Pons (tissue), 1 donor: Measurements from ENCODE around the gene GRPR.
"Not testable (repeated sequence)": the region's sequence is repeated elsewhere in the genome, so short reads cannot be mapped to it uniquely, and the experiment has no call there.

ENCODE experiments used
- DNase-seq: peaks from one replicate; pipeline ENCODE4 v3.0.0-alpha.2; 2016; ENCODE audit warnings: low spot score

GRPR gene

GRCh38 chrX:16137416-16138107, 14.2 kb downstream of the GRPR start:
- no peak for DNase-seq

GRCh38 chrX:16138108-16138427, 14.7 kb downstream of the GRPR start:
- DNase-seq = no peak

DNA sequence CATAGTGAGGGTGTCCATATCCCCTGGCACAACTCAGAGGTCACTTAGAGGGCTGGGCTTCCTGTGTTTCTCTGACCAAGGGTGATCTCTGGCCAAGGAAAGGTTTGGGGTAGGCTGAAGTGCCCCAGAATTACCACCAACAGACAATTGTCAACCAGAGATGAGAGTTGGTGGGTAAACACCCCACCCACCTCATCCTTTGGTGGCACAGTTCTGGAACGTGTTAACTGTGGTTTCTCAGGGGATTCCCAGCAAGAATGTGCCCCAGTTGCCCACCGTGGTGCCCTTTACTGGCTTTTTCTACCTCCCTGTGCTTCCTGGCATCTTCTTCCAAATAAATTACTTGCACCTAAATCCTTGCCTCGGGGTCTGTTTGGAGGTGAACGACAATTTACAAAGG, 17.1 kb downstream of the GRPR start:
- no peak for DNase-seq

DNA sequence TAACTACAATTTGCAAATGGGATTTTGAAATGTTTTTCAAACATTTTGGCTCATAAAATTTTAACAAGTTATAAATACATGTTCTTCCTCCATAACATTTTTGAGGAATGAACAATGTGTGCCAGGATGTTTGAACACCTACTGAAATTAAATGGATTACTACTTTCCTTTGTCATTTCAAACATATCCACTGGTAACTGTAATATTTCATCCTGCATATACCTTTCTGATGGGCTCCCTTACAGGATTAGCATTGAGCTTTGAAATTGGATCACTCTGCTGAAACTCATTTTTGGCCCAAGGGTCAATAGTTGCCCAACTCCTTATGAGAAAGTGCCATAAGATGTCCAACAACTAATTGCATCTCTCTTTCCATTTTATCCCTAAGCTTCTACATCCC, 17.6 kb downstream of the GRPR start:
- DNase-seq = no peak

DNA sequence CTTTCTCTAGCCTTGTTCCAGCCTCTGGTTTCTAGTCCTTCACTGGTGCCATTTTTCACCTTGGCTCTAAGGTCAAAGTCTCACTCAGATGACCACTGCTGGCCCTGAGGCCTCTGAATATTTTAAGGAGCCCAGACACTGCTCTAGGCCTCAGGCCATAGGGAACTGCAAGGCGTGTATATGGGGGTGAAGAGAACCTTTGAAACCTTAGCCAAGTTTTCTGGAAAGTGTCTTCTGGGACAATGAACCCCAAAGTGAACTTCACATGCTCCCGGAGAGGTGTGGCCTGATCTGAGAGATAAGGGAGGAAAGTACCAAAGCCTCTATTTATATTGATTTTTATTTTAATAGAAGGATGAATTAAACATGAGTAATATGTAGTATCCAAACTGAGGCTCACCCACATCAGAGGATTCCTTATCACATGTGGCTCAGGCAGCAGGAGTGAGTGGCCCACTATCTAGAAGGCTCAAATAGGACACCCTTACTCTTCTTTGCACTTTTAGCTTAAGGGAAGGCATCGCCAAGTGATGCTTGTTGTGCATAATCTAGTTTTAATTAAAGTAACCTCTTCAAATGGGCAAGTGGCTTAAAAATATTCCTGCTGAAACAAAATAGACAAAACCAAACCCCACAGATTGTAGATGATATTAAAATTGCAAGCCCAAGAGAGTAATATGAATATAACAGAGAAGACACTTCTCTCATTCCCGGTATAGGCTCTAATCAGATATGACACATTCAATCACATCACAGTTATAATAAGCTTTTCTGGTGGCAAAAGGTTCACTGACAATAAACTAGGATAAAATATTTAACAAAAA, 18.3 kb downstream of the GRPR start:
- no peak for DNase-seq

DNA sequence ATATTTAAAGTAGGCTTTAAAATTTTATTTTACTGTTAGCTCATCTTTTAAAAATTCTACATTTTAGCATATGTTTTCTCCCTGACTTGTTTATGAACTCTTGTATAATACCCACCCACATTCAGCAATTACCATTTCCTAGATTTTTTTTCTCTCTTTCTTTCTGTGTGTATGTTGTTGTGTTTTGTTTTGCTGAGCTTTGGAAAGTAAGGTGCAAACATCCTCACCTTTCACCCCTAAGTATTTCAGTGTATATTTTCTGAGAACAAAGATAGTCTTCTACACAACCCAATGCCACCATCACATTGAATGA, 18.8 kb downstream of the GRPR start:
- no peak for DNase-seq

GRCh38 chrX:16143968-16144367, 20.6 kb downstream of the GRPR start:
- no peak for DNase-seq

DNA sequence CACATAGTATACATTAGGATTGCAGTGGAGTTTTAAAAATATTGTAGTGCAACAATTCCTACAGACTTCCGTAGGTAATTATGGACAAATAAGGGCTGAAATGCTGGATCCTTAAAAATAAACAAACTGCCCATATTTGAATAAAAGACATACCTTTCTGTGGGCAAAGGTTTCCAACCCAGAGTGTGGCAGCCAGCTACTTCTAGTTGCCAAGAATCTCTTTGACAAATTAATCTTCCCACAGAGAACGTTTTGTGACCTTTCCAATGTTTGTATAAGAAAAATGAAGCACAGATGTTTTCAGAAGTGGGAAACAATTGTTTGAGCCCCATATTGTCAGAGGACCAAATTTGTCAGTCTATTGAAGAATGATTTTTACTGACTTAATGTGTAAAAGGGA, 21.1 kb downstream of the GRPR start:
- DNase-seq = no peak

DNA sequence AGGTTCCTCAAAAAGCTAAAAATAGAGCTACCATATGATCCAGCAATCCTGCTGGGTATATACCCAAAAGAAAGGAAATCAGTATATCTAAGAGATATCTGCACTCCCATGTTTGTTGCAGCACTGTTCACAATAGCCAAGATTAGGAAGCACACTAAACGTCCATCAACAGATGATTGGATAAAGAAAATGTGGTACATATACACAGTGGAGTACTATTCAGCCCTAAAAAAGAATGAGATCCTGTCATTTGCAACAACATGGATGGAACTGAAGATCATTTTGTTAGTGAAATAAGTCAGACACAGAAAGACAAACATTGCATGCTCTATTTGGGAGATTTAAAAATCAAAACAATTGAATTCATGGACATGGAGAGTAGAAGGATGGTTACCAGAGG, 21.7 kb downstream of the GRPR start:
- not testable (repeated sequence) for DNase-seq

GRCh38 chrX:16145656-16146055, 22.3 kb downstream of the GRPR start:
- no peak for DNase-seq

DNA sequence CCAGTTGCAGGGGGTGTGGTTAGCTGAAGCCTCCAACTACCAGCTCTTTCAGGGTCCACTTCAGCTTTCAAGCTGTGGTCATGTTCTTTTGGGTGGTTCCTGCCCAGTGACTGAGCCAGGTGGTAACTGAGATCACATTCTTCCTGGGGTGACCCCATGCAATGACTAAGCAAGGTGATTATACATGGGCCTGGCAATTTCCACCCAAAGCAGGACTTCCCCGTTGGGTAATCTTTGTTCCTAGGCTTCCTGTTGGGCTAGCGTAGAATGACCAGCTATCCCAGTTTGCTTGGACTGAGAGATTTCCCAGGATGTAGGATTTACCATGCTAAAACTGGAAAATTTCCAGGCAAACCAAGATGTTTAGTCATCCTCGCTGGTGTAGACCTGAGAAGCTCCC, 25.5 kb downstream of the GRPR start:
- DNase-seq = no peak

- no peak for DNase-seq
Measured at GRCh38 chrX:16155581-16156096, 32.3 kb downstream of the GRPR start.

DNA sequence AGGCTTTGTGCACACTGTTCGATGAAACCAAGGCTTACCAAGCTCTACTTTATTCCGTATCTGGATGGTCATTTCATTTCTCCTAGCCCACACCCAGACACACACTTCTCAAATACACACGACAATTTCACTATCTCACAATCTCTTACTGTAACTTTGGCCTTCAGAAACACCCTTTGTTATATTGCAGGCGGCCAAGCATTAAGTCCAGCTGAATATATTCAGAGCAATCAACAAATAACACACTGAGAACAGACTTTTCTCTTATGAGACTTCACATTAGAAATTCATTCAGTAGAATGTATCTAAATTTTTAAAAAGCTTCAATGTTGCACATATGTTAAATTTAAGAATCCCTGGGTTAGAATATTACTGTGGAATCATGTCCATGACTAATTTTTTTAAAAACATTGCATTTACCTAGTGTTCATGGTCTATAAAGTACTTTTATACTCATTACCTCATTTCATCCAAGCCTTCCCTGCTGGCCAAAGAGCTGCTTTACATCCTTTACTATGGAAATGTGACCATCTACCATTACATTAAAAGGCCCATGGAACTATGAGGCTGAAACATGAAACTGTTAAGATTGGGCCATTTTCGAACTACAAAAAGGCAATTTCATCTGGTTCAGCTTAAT, 33.4 kb downstream of the GRPR start:
- DNase-seq = no peak

- no peak for DNase-seq
Measured at GRCh38 chrX:16160729-16161128, 37.4 kb downstream of the GRPR start.

- DNase-seq = not testable (repeated sequence)
Measured at GRCh38 chrX:16161173-16161572, 37.8 kb downstream of the GRPR start.

GRCh38 chrX:16162391-16162790, 39.0 kb downstream of the GRPR start:
- DNase-seq = no peak

- DNase-seq = no peak
Measured at GRCh38 chrX:16164748-16165147, 41.4 kb downstream of the GRPR start.

- DNase-seq = no peak
Measured at GRCh38 chrX:16167181-16167580, 43.8 kb downstream of the GRPR start, which contains the start of gene MAGEB17. TSS of gene MAGEB17 (plus strand) at chrX:16167481. CDS start at chrX:16170383, 2,902 bp downstream.

DNA sequence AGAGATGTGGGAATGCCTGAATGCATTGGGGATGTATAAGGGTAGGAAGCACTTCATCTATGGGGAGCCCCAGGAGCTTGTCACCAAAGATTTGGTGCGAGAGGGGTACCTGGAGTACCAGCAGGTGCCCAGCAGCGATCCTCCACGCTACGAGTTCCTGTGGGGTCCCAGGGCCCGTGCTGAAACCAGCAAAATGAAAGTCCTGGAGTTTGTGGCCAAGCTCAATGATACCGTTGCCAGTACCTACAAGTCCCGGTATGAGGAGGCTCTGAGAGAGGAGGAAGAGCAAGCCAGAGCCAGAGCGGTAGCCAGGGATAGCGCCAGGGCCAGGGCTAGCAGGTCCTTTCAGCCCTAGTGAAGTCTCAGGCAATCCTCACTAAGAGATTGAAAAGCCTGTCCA, 47.7 kb downstream of the GRPR start:
- no peak for DNase-seq

GRCh38 chrX:16171944-16172343, 48.6 kb downstream of the GRPR start:
- DNase-seq = no peak

- no peak for DNase-seq
Measured at GRCh38 chrX:16172391-16172790, 49.0 kb downstream of the GRPR start.

- DNase-seq = no peak
Measured at GRCh38 chrX:16175329-16176061, 52.1 kb downstream of the GRPR start.
